IPS-18a (cell line): ENCODE data around the gene OSBP2.

Experiments
- H3K27ac ChIP-seq: one replicate; pipeline ENCODE4 v1.5.1; 2013; ENCODE audit warnings: low read length
- H3K27me3 ChIP-seq: one replicate; pipeline ENCODE4 v1.6.1; 2013; ENCODE audit warnings: mild to moderate bottlenecking, low read length; ENCODE audit not compliant: control insufficient read depth, insufficient read depth
- H3K36me3 ChIP-seq: one replicate; pipeline ENCODE4 v1.6.1; 2013; ENCODE audit warnings: low read depth, low read length; ENCODE audit not compliant: control insufficient read depth
- H3K4me1 ChIP-seq: one replicate; pipeline ENCODE4 v1.6.1; 2013; ENCODE audit warnings: low read depth, low read length; ENCODE audit not compliant: control insufficient read depth
- H3K4me3 ChIP-seq: one replicate; pipeline ENCODE4 v1.5.1; 2013; ENCODE audit warnings: low read length
- H3K9ac ChIP-seq: one replicate; pipeline ENCODE4 v1.6.1; 2013; ENCODE audit warnings: mild to moderate bottlenecking, low read length, moderate library complexity
- H3K9me3 ChIP-seq: one replicate; pipeline ENCODE4 v1.6.1; 2013; ENCODE audit warnings: low read depth, low read length; ENCODE audit not compliant: control insufficient read depth

OSBP2 gene

GRCh38 chr22:30905696-30906341 is 211.1 kb downstream of the OSBP2 start:
- Histone ChIP-seq H3K9me3 (no peaks in the 10 kb centered on the region), H3K4me3 (no peak overlapping the region), H3K27ac (no peak overlapping the region), H3K27me3 (no peaks in the 10 kb centered on the region), H3K4me1 (no peaks in the 10 kb centered on the region), H3K36me3 (peaks cover 33% of the 10 kb centered on the region), H3K9ac (no peak overlapping the region)

GRCh38 chr22:30906411-30906810 is 211.7 kb downstream of the OSBP2 start:
- peaks cover 33% of the 10 kb centered on the region for H3K36me3 ChIP-seq
- H3K27ac ChIP-seq = no peak overlapping the region
- no peaks in the 10 kb centered on the region for H3K27me3 ChIP-seq
- no peak overlapping the region for H3K9ac ChIP-seq
- no peaks in the 10 kb centered on the region for H3K4me1 ChIP-seq
- H3K4me3 ChIP-seq = no peak overlapping the region
- no peaks in the 10 kb centered on the region for H3K9me3 ChIP-seq

- no peak overlapping the region for H3K4me3 ChIP-seq
- no peak overlapping the region for H3K27ac ChIP-seq
- H3K27me3 ChIP-seq = no peaks in the 10 kb centered on the region
- H3K4me1 ChIP-seq = no peaks in the 10 kb centered on the region
- no peak overlapping the region for H3K9ac ChIP-seq
- H3K9me3 ChIP-seq = no peaks in the 10 kb centered on the region
- peaks cover 29% of the 10 kb centered on the region for H3K36me3 ChIP-seq
These were observed 212.3 kb downstream of the OSBP2 start for GRCh38 chr22:30906946-30907345.

GRCh38 chr22:30908051-30908461 is 213.4 kb downstream of the OSBP2 start:
- no peak overlapping the region for H3K9ac ChIP-seq
- H3K9me3 ChIP-seq = no peaks in the 10 kb centered on the region
- H3K4me3 ChIP-seq = no peak overlapping the region
- peaks cover 24% of the 10 kb centered on the region for H3K36me3 ChIP-seq
- H3K4me1 ChIP-seq = no peaks in the 10 kb centered on the region
- no peak overlapping the region for H3K27ac ChIP-seq
- no peaks in the 10 kb centered on the region for H3K27me3 ChIP-seq

GRCh38 chr22:30909306-30909705 is 214.6 kb downstream of the OSBP2 start:
- Histone ChIP-seq H3K9me3 (no peaks in the 10 kb centered on the region), H3K4me1 (no peaks in the 10 kb centered on the region), H3K9ac (no peak overlapping the region), H3K27ac (no peak overlapping the region), H3K27me3 (no peaks in the 10 kb centered on the region), H3K36me3 (peaks cover 12% of the 10 kb centered on the region), H3K4me3 (no peak overlapping the region)

- Histone ChIP-seq H3K9ac (no peak overlapping the region), H3K27ac (no peak overlapping the region), H3K4me1 (no peaks in the 10 kb centered on the region), H3K36me3 (peaks cover 12% of the 10 kb centered on the region), H3K9me3 (no peaks in the 10 kb centered on the region), H3K4me3 (no peak overlapping the region), H3K27me3 (no peaks in the 10 kb centered on the region)
These were observed 215.7 kb downstream of the OSBP2 start for GRCh38 chr22:30910358-30910757.

- no peaks in the 10 kb centered on the region for H3K36me3 ChIP-seq
- no peak overlapping the region for H3K9ac ChIP-seq
- H3K9me3 ChIP-seq = peaks cover 5% of the 10 kb centered on the region
- H3K27ac ChIP-seq = no peak overlapping the region
- no peak overlapping the region for H3K4me3 ChIP-seq
- no peaks in the 10 kb centered on the region for H3K27me3 ChIP-seq
- no peaks in the 10 kb centered on the region for H3K4me1 ChIP-seq
These were observed 224.1 kb downstream of the OSBP2 start for GRCh38 chr22:30918761-30919160.

GRCh38 chr22:30919973-30920372 is 225.3 kb downstream of the OSBP2 start:
- Histone ChIP-seq H3K36me3 (peaks cover 7% of the 10 kb centered on the region), H3K9me3 (peaks cover 5% of the 10 kb centered on the region), H3K9ac (no peak overlapping the region), H3K4me3 (no peak overlapping the region), H3K27ac (no peak overlapping the region), H3K27me3 (no peaks in the 10 kb centered on the region), H3K4me1 (no peaks in the 10 kb centered on the region)

GRCh38 chr22:30920407-30920806 is 225.7 kb downstream of the OSBP2 start:
- H3K36me3 ChIP-seq = peaks cover 11% of the 10 kb centered on the region
- no peaks in the 10 kb centered on the region for H3K27me3 ChIP-seq
- no peak overlapping the region for H3K4me3 ChIP-seq
- no peak overlapping the region for H3K9ac ChIP-seq
- no peak overlapping the region for H3K27ac ChIP-seq
- peaks cover 5% of the 10 kb centered on the region for H3K9me3 ChIP-seq
- H3K4me1 ChIP-seq = no peaks in the 10 kb centered on the region

- H3K27ac ChIP-seq = no peak overlapping the region
- H3K27me3 ChIP-seq = no peaks in the 10 kb centered on the region
- H3K9ac ChIP-seq = no peak overlapping the region
- H3K36me3 ChIP-seq = peaks cover 18% of the 10 kb centered on the region
- no peaks in the 10 kb centered on the region for H3K9me3 ChIP-seq
- no peaks in the 10 kb centered on the region for H3K4me1 ChIP-seq
- H3K4me3 ChIP-seq = no peak overlapping the region
These were observed 226.4 kb downstream of the OSBP2 start for GRCh38 chr22:30921108-30921507.

- H3K4me3 ChIP-seq = no peak overlapping the region
- H3K9me3 ChIP-seq = no peaks in the 10 kb centered on the region
- H3K27me3 ChIP-seq = no peaks in the 10 kb centered on the region
- no peaks in the 10 kb centered on the region for H3K4me1 ChIP-seq
- no peak overlapping the region for H3K27ac ChIP-seq
- peaks cover 26% of the 10 kb centered on the region for H3K36me3 ChIP-seq
- H3K9ac ChIP-seq = no peak overlapping the region
These were observed 227.5 kb downstream of the OSBP2 start for GRCh38 chr22:30922151-30922611.

- H3K36me3 ChIP-seq = peaks cover 38% of the 10 kb centered on the region
- no peak overlapping the region for H3K27ac ChIP-seq
- no peaks in the 10 kb centered on the region for H3K4me1 ChIP-seq
- H3K4me3 ChIP-seq = no peak overlapping the region
- H3K9ac ChIP-seq = no peak overlapping the region
- no peaks in the 10 kb centered on the region for H3K27me3 ChIP-seq
- no peaks in the 10 kb centered on the region for H3K9me3 ChIP-seq
These were observed 228.7 kb downstream of the OSBP2 start for GRCh38 chr22:30923168-30923900.
